GM23338 (cell line): ENCODE data around the gene REXO2. TPM values are rescaled to one million over a fixed set of nuclear protein-coding genes. Genes with fewer than 3 reads are reported as not detected.

ENCODE experiments used
- ATAC-seq: fragments of 200-7000 bp; cut with Tn5 transposase; 3 replicates; pipeline ENCODE4 v1.9.1; 2020
- DNase-seq: peaks from one replicate; pipeline ENCODE4 v3.0.0-alpha.2; 2015; ENCODE audit warnings: low spot score
- H2AFZ ChIP-seq: fragments of 200-600 bp; sonication (generic); 2 replicates; pipeline ENCODE4 v1.8.0; 2016; ENCODE audit warnings: antibody characterized with exemption, mild to moderate bottlenecking, moderate library complexity
- H3F3A ChIP-seq: fragments of 200-600 bp; sonication (generic); replicated peaks from 2 replicates; pipeline ENCODE4 v1.8.0; 2017; ENCODE audit warnings: antibody characterized with exemption, mixed run types, low read depth
- H3K27ac ChIP-seq: fragments of 200-600 bp; sonication (generic); 2 replicates; pipeline ENCODE4 v1.6.1; 2016; ENCODE audit warnings: low read depth
- H3K27me3 ChIP-seq: fragments of 200-600 bp; sonication (generic); 2 replicates; pipeline ENCODE4 v1.8.0; 2016; ENCODE audit warnings: mild to moderate bottlenecking, mixed run types, moderate library complexity; ENCODE audit not compliant: insufficient read depth
- H3K36me3 ChIP-seq: fragments of 200-600 bp; sonication (generic); 2 replicates; pipeline ENCODE4 v1.8.0; 2016; ENCODE audit warnings: mild to moderate bottlenecking; ENCODE audit not compliant: insufficient read depth
- H3K4me1 ChIP-seq: fragments of 200-600 bp; sonication (generic); 2 replicates; pipeline ENCODE4 v1.8.0; 2016; ENCODE audit warnings: mild to moderate bottlenecking, moderate library complexity; ENCODE audit not compliant: insufficient read depth
- H3K4me2 ChIP-seq: fragments of 200-600 bp; sonication (generic); 2 replicates; pipeline ENCODE4 v1.7.1; 2017; ENCODE audit warnings: mixed run types
- H3K4me3 ChIP-seq: fragments of 200-600 bp; sonication (generic); 2 replicates; pipeline ENCODE4 v1.6.1; 2016; ENCODE audit warnings: mixed run types
- H3K79me2 ChIP-seq: fragments of 200-600 bp; sonication (generic); replicated peaks from 2 replicates; pipeline ENCODE4 v1.8.0; 2017; ENCODE audit warnings: mild to moderate bottlenecking; ENCODE audit not compliant: insufficient read depth
- H3K9me2 ChIP-seq: fragments of 200-600 bp; sonication (generic); 2 replicates; pipeline ENCODE4 v1.8.0; 2017; ENCODE audit not compliant: insufficient read depth
- H4K20me1 ChIP-seq: fragments of 200-600 bp; sonication (generic); replicated peaks from 2 replicates; pipeline ENCODE4 v1.8.0; 2017; ENCODE audit warnings: mild to moderate bottlenecking; ENCODE audit not compliant: insufficient read depth
- H3K27ac Mint-ChIP-seq: 2 replicates; pipeline ENCODE4 v1.8.0; 2020; ENCODE audit warnings: inconsistent platforms, mild to moderate bottlenecking, moderate library complexity, mixed read lengths
- H3K27me3 Mint-ChIP-seq: 3 replicates; pipeline ENCODE4 v1.8.0; 2022; ENCODE audit warnings: low read depth, mild to moderate bottlenecking, moderate library complexity, mixed read lengths, inconsistent platforms; ENCODE audit not compliant: insufficient read depth, poor library complexity
- H3K36me3 Mint-ChIP-seq: 3 replicates; pipeline ENCODE4 v1.8.0; 2021; ENCODE audit warnings: low read depth, mild to moderate bottlenecking, inconsistent platforms, moderate library complexity, mixed read lengths
- H3K4me1 Mint-ChIP-seq: 3 replicates; pipeline ENCODE4 v1.8.0; 2020; ENCODE audit warnings: mild to moderate bottlenecking, inconsistent platforms, mixed read lengths
- H3K4me3 Mint-ChIP-seq: 3 replicates; pipeline ENCODE4 v1.8.0; 2021; ENCODE audit warnings: moderate library complexity, mild to moderate bottlenecking, inconsistent platforms, mixed read lengths
- H3K9me3 Mint-ChIP-seq: 3 replicates; pipeline ENCODE4 v1.8.0; 2020; ENCODE audit warnings: moderate library complexity, mild to moderate bottlenecking, inconsistent platforms, mixed read lengths
- CREB1 ChIP-seq: fragments of 250-450 bp; sonication (Bioruptor Pico); IDR thresholded peaks from 2 replicates; pipeline ENCODE4 v1.5.0; 2020; ENCODE audit warnings: low read depth, mild to moderate bottlenecking, moderate library complexity
- EZH2 ChIP-seq: fragments of 200-600 bp; sonication (generic); IDR thresholded peaks from one replicate; pipeline ENCODE4 v1.8.0; 2017; ENCODE audit warnings: antibody characterized with exemption, mild to moderate bottlenecking, low read depth; ENCODE audit not compliant: unreplicated experiment
- EZH2phosphoT487 ChIP-seq: fragments of 200-600 bp; sonication (generic); IDR thresholded peaks from one replicate; pipeline ENCODE4 v1.8.1; 2018; ENCODE audit warnings: antibody characterized with exemption; ENCODE audit not compliant: unreplicated experiment
- NANOG ChIP-seq: IDR thresholded peaks from 2 replicates; pipeline ENCODE4 v1.6.1; 2016; ENCODE audit warnings: antibody characterized with exemption, borderline replicate concordance
- POLR2AphosphoS5 ChIP-seq: IDR thresholded peaks from 2 replicates; pipeline ENCODE4 v1.6.1; 2016; ENCODE audit warnings: antibody characterized with exemption, low read depth
- STAT1 ChIP-seq: IDR thresholded peaks from one replicate; pipeline ENCODE4 v1.6.1; 2016; ENCODE audit warnings: antibody characterized with exemption; ENCODE audit not compliant: unreplicated experiment
- ZNF114 ChIP-seq: fragments of 250-450 bp; sonication (Bioruptor Pico); IDR thresholded peaks from 2 replicates; pipeline ENCODE4 v1.5.0; 2020; ENCODE audit warnings: mild to moderate bottlenecking, moderate library complexity
- ZNF331 ChIP-seq: fragments of 250-450 bp; sonication (Bioruptor Pico); IDR thresholded peaks from 2 replicates; pipeline ENCODE4 v1.5.0; 2020; ENCODE audit warnings: low read depth, mild to moderate bottlenecking, moderate library complexity
- polyA plus RNA-seq: library from polyadenylated mRNA; unstranded; fragments of >200 nt; fragmentation: Nextera tagmentation; extraction: Ambion mirVana; gene quantifications from 2 replicates; pipeline ENCODE4 v1.2.1, GENCODE V29; 2016
- total RNA-seq: library from RNA; depleted of rRNA; stranded (reverse); fragments of >200 nt; shearing (Covaris generic); gene quantifications from 2 replicates; pipeline ENCODE4 v1.2.3, GENCODE V29; 2014
- TF ChIP-seq, protein P1 (sequence below): IDR thresholded peaks from 2 replicates; pipeline ENCODE4 v1.6.1; 2016; ENCODE audit warnings: antibody characterized with exemption
- TF ChIP-seq, protein P2 (sequence below), 2 experiments: fragments of 200-600 bp in 1 of 2; sonication (generic) in 1 of 2; conservative IDR thresholded peaks; 2 replicates each; pipeline versions ENCODE4 v1.5.1 to v1.6.1; 2016 to 2017; ENCODE audit warnings: antibody characterized with exemption in 2 of 2, low read depth in 2 of 2, mild to moderate bottlenecking in 2 of 2, moderate library complexity in 1 of 2
- TF ChIP-seq, protein P3 (sequence below): fragments of 250-450 bp; sonication (Bioruptor Pico); IDR thresholded peaks from 2 replicates; pipeline ENCODE4 v1.5.0; 2020; ENCODE audit warnings: mild to moderate bottlenecking, moderate library complexity

Gene REXO2
- total and polyA plus RNA-seq, 2 experiments from 2014 or later = 122 to 245 TPM

DNA sequence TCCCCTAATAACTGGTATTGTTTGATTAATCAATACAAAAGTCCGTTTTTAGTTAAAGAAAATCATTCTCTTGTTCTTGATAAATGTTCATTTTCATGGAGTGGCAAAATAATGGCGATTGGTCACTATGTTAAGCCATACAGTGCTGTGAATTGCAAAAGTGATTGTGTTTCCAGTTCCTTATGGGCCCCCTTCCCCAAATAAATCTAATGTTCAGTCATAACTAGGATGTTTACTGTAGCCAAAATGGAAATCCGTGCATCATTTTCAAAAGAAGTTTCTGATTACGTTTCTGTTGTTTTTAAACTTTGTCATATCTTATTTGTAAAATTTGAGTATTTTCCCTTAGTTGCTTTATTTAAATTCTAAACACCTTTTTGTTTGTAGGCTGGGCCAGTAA lies 38.0 kb upstream of the REXO2 start (continued):
- TF ChIP-seq EZH2phosphoT487 (no peak), STAT1 (no peak), ZNF114 (no peak), POLR2AphosphoS5 (no peak)
- TF ChIP-seq, protein P1, sequence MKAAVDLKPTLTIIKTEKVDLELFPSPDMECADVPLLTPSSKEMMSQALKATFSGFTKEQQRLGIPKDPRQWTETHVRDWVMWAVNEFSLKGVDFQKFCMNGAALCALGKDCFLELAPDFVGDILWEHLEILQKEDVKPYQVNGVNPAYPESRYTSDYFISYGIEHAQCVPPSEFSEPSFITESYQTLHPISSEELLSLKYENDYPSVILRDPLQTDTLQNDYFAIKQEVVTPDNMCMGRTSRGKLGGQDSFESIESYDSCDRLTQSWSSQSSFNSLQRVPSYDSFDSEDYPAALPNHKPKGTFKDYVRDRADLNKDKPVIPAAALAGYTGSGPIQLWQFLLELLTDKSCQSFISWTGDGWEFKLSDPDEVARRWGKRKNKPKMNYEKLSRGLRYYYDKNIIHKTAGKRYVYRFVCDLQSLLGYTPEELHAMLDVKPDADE = no peak
- TF ChIP-seq, protein P2, sequence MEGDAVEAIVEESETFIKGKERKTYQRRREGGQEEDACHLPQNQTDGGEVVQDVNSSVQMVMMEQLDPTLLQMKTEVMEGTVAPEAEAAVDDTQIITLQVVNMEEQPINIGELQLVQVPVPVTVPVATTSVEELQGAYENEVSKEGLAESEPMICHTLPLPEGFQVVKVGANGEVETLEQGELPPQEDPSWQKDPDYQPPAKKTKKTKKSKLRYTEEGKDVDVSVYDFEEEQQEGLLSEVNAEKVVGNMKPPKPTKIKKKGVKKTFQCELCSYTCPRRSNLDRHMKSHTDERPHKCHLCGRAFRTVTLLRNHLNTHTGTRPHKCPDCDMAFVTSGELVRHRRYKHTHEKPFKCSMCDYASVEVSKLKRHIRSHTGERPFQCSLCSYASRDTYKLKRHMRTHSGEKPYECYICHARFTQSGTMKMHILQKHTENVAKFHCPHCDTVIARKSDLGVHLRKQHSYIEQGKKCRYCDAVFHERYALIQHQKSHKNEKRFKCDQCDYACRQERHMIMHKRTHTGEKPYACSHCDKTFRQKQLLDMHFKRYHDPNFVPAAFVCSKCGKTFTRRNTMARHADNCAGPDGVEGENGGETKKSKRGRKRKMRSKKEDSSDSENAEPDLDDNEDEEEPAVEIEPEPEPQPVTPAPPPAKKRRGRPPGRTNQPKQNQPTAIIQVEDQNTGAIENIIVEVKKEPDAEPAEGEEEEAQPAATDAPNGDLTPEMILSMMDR (conservative IDR thresholded peaks at IDR 0.05; ENCODE audit: low read depth in 2 of 2) = no peak

DNA sequence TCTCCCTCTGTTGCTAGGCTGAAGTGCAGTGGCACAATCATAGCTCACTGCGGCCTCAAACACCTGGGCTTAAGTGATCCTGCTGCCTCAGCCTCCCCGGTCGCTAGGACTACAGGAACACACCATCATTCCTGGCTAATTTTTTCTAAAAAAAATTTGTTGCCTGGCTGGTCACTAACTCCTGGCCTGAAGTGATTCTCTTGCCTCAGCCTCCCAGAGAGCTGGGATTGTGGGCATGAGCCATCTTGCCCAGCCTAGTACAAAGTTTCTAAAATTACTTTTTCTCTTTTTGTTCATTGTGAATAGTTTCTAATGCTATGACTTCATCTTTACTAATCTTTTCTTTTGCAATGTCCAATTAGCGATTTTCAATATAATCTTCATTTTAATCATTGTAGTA lies 26.3 kb upstream of the REXO2 start:
- no peak overlapping the region for H2AFZ ChIP-seq
- peaks cover 18% of the 10 kb centered on the region; the same call in 1 of the 2 replicates for H3K4me1 ChIP-seq
- peaks cover 3% of the 10 kb centered on the region; the same call in 1 of the 2 replicates for H3K36me3 ChIP-seq
- peak; percentile 11 for DNase-seq
- no peak overlapping the region for H3K4me3 ChIP-seq
- ATAC-seq = no peak
- no peaks in the 10 kb centered on the region for H3K9me2 ChIP-seq
- H4K20me1 ChIP-seq = no peaks in the 10 kb centered on the region
- Mint-ChIP-seq H3K4me3 (no peak overlapping the region), H3K27ac (no peak overlapping the region), H3K36me3 (peaks cover 33% of the 10 kb centered on the region; the same call in 2 of the 3 replicates), H3K4me1 (peaks cover 12% of the 10 kb centered on the region), H3K9me3 (no peaks in the 10 kb centered on the region), H3K27me3 (peaks cover 4% of the 10 kb centered on the region)
- no peaks in the 10 kb centered on the region for H3K79me2 ChIP-seq
- H3K4me2 ChIP-seq = no peak overlapping the region
- no peaks in the 10 kb centered on the region for H3F3A ChIP-seq
- no peak overlapping the region for H3K27ac ChIP-seq
- no peaks in the 10 kb centered on the region for H3K27me3 ChIP-seq
- TF ChIP-seq ZNF114 (no peak), EZH2 (no peak), POLR2AphosphoS5 (no peak), CREB1 (CRISPR knock-in tag) (no peak), NANOG (no peak), ZNF331 (CRISPR knock-in tag) (no peak), STAT1 (no peak)
- TF ChIP-seq, protein P3, sequence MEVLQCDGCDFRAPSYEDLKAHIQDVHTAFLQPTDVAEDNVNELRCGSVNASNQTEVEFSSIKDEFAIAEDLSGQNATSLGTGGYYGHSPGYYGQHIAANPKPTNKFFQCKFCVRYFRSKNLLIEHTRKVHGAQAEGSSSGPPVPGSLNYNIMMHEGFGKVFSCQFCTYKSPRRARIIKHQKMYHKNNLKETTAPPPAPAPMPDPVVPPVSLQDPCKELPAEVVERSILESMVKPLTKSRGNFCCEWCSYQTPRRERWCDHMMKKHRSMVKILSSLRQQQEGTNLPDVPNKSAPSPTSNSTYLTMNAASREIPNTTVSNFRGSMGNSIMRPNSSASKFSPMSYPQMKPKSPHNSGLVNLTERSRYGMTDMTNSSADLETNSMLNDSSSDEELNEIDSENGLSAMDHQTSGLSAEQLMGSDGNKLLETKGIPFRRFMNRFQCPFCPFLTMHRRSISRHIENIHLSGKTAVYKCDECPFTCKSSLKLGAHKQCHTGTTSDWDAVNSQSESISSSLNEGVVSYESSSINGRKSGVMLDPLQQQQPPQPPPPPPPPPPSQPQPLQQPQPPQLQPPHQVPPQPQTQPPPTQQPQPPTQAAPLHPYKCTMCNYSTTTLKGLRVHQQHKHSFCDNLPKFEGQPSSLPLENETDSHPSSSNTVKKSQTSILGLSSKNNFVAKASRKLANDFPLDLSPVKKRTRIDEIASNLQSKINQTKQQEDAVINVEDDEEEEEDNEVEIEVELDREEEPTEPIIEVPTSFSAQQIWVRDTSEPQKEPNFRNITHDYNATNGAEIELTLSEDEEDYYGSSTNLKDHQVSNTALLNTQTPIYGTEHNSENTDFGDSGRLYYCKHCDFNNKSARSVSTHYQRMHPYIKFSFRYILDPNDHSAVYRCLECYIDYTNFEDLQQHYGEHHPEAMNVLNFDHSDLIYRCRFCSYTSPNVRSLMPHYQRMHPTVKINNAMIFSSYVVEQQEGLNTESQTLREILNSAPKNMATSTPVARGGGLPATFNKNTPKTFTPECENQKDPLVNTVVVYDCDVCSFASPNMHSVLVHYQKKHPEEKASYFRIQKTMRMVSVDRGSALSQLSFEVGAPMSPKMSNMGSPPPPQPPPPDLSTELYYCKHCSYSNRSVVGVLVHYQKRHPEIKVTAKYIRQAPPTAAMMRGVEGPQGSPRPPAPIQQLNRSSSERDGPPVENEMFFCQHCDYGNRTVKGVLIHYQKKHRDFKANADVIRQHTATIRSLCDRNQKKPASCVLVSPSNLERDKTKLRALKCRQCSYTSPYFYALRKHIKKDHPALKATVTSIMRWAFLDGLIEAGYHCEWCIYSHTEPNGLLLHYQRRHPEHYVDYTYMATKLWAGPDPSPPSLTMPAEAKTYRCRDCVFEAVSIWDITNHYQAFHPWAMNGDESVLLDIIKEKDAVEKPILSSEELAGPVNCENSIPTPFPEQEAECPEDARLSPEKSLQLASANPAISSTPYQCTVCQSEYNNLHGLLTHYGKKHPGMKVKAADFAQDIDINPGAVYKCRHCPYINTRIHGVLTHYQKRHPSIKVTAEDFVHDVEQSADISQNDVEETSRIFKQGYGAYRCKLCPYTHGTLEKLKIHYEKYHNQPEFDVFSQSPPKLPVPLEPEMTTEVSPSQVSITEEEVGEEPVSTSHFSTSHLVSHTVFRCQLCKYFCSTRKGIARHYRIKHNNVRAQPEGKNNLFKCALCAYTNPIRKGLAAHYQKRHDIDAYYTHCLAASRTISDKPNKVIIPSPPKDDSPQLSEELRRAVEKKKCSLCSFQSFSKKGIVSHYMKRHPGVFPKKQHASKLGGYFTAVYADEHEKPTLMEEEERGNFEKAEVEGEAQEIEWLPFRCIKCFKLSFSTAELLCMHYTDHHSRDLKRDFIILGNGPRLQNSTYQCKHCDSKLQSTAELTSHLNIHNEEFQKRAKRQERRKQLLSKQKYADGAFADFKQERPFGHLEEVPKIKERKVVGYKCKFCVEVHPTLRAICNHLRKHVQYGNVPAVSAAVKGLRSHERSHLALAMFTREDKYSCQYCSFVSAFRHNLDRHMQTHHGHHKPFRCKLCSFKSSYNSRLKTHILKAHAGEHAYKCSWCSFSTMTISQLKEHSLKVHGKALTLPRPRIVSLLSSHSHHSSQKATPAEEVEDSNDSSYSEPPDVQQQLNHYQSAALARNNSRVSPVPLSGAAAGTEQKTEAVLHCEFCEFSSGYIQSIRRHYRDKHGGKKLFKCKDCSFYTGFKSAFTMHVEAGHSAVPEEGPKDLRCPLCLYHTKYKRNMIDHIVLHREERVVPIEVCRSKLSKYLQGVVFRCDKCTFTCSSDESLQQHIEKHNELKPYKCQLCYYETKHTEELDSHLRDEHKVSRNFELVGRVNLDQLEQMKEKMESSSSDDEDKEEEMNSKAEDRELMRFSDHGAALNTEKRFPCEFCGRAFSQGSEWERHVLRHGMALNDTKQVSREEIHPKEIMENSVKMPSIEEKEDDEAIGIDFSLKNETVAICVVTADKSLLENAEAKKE = no peak
- TF ChIP-seq, protein P2 (conservative IDR thresholded peaks at IDR 0.05; ENCODE audit: low read depth in 2 of 2) = no peak
- TF ChIP-seq, protein P1 = no peak
